ENCODE results near the gene GLP1R. TPM values are rescaled to one million over a fixed set of nuclear protein-coding genes. Genes with fewer than 3 reads are reported as not detected.

The GLP1R gene
- total RNA-seq, 1 experiment from 2014 or later, result not detected

GRCh38 chr6:39009476-39009875 lies 39.1 kb upstream of the GLP1R start:
- Histone ChIP-seq H3K9me3 (ENCODE audit: control insufficient read depth in 1 of 2, insufficient read depth in 1 of 2, low read depth in 1 of 2, low read length in 2 of 2) (no peaks in the 10 kb centered on the region), H3K27me3 (ENCODE audit: insufficient read depth, low read length) (peaks cover 78% of the 10 kb centered on the region)
- CTCF ChIA-PET, result no interaction called here

DNA sequence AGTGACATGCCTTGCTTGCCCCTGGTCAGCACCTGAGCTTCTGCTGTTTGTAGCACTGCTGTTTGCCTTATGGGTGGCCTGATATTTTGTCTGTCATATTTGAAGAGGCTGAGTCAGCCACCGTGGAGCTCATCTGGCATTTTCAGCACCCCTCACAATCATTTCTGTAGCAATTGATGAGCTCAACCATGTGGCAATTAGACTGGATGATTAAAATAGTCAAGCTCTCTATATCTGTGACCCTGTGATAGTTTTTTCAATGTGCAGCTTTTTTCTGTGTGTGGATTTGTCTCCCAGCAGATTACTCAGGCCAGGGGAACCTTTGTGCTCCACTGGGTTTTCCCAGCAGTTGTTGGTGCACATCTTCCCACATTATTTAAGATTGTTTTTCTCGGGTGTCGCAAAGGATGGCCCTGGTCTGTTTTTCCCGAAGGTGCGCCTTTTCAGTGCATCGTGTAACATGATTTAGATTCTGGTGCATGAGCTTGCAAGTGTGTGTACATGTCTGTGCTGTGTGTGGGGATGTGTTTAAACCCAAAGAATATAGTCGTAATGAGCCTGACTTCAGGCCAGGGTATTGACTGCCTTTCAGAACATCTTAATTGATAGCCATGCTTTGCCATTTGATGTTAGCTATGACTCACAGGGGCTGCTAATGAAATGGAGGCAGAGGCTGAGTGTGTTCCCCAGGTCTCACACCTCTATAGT lies 31.6 kb upstream of the GLP1R start:
- DNase-seq (ENCODE audit: low read depth, low spot score) (no peak), ATAC-seq (no peak)
- no peak overlapping the region for H3K27ac ChIP-seq (ENCODE audit: low read depth, low read length)
- no peak overlapping the region for H2AFZ ChIP-seq (ENCODE audit: low read depth, low read length, poor library complexity, severe bottlenecking)
- BruUV-seq (replicated peaks), result no TSS peak
- intact Hi-C loops (cut with micrococcal nuclease), result no loop called here
- no peaks in the 10 kb centered on the region for H3K9me3 ChIP-seq (ENCODE audit: control insufficient read depth in 1 of 2, insufficient read depth in 1 of 2, low read depth in 1 of 2, low read length in 2 of 2)
- ChIA-PET CTCF (no interaction called here), RAD21 (ENCODE audit: low non-redundant PET in 1 of 2, low total read pairs in 2 of 2, uncharacterized antibody in 2 of 2, unreplicated experiment in 2 of 2) (no interaction called here), POLR2A (no interaction called here)
- H4K20me1 ChIP-seq (ENCODE audit: insufficient read depth), result no peaks in the 10 kb centered on the region
- no peak overlapping the region for H3K9ac ChIP-seq (ENCODE audit: low read length)
- no peaks in the 10 kb centered on the region for H3K79me2 ChIP-seq (ENCODE audit: insufficient read depth, low read length)
- no peaks in the 10 kb centered on the region for H3K36me3 ChIP-seq (ENCODE audit: control insufficient read depth in 1 of 2, insufficient read depth in 2 of 2, low read length in 2 of 2)
- H3K4me2 ChIP-seq (ENCODE audit: low read length), result no peak overlapping the region
- no peak overlapping the region for H3K4me3 ChIP-seq (replicated peaks in 1 of 2; ENCODE audit: low read depth in 1 of 2, low read length in 2 of 2)
- no peaks in the 10 kb centered on the region for H3K4me1 ChIP-seq (ENCODE audit: control insufficient read depth in 1 of 2, insufficient read depth in 2 of 2, low read length in 2 of 2)
- no peaks in the 10 kb centered on the region for H3K9me2 ChIP-seq (ENCODE audit: insufficient read depth)
- peaks cover 51% of the 10 kb centered on the region for H3K27me3 ChIP-seq (ENCODE audit: insufficient read depth, low read length)
- no peak for TF ChIP-seq ATF3 (IDR thresholded peaks at IDR 0.05)
- TF ChIP-seq POLR2AphosphoS5 (IDR thresholded peaks at IDR 0.05; ENCODE audit: low read depth, low read length), result no peak
- no peak for TF ChIP-seq ZFX (IDR thresholded peaks at IDR 0.05)
- TF ChIP-seq SP1 (IDR thresholded peaks at IDR 0.05; ENCODE audit: low read depth), result no peak
- TF ChIP-seq ZNF274 (IDR thresholded peaks at IDR 0.05; ENCODE audit: low read depth, low read length), result no peak
- no peak for TF ChIP-seq TCF7L2 (IDR thresholded peaks at IDR 0.05; ENCODE audit: borderline replicate concordance, extremely low read depth, insufficient read depth, insufficient read length)
- TF ChIP-seq RAD21 (IDR thresholded peaks at IDR 0.05; ENCODE audit: low read depth), result no peak
- no peak for TF ChIP-seq ZBTB33 (IDR thresholded peaks at IDR 0.05; ENCODE audit: extremely low read depth, insufficient replicate concordance, low read length)
- TF ChIP-seq YY1 (IDR thresholded peaks at IDR 0.05; ENCODE audit: extremely low read depth, insufficient replicate concordance, low read depth, low read length), result no peak
- TF ChIP-seq MAX (IDR thresholded peaks at IDR 0.05), result no peak
- TF ChIP-seq CEBPB (IDR thresholded peaks at IDR 0.05; ENCODE audit: low read depth), result no peak

More at GRCh38 chr6:39009476-39009875, 39.1 kb upstream of the GLP1R start:
- RAD21 ChIA-PET (ENCODE audit: low non-redundant PET in 1 of 2, low total read pairs in 2 of 2, uncharacterized antibody in 2 of 2, unreplicated experiment in 2 of 2), result no interaction called here
- H3K4me3 ChIP-seq (replicated peaks in 1 of 2; ENCODE audit: low read depth in 1 of 2, low read length in 2 of 2), result no peak overlapping the region
- H2AFZ ChIP-seq (ENCODE audit: low read depth, low read length, poor library complexity, severe bottlenecking), result no peak overlapping the region
- no peaks in the 10 kb centered on the region for H3K36me3 ChIP-seq (ENCODE audit: control insufficient read depth in 1 of 2, insufficient read depth in 2 of 2, low read length in 2 of 2)
- no peaks in the 10 kb centered on the region for H3K79me2 ChIP-seq (ENCODE audit: insufficient read depth, low read length)
- no peak for TF ChIP-seq EZH2phosphoT487 (IDR thresholded peaks at IDR 0.05; ENCODE audit: borderline replicate concordance)
- no peak for TF ChIP-seq ZFX (IDR thresholded peaks at IDR 0.05)
- no peak for TF ChIP-seq POLR2AphosphoS5 (IDR thresholded peaks at IDR 0.05; ENCODE audit: low read depth, low read length)
- no peak for TF ChIP-seq MAX (IDR thresholded peaks at IDR 0.05)
- TF ChIP-seq FOSL1 (IDR thresholded peaks at IDR 0.05; ENCODE audit: low read depth), result no peak
- no peak for TF ChIP-seq SIN3A (IDR thresholded peaks at IDR 0.05; ENCODE audit: low read depth)
- TF ChIP-seq CEBPB (IDR thresholded peaks at IDR 0.05; ENCODE audit: low read depth), result no peak
- intact Hi-C loops (cut with micrococcal nuclease), result loop anchor here (10.0 kb wide), 1 partner anchor 145 kb away; no protein-coding TSS in a partner anchor
- DNase-seq (ENCODE audit: low read depth, low spot score), result no peak
- H3K4me1 ChIP-seq (ENCODE audit: control insufficient read depth in 1 of 2, insufficient read depth in 2 of 2, low read length in 2 of 2), result no peaks in the 10 kb centered on the region
- H3K9me2 ChIP-seq (ENCODE audit: insufficient read depth), result no peaks in the 10 kb centered on the region
- no peak overlapping the region for H3K4me2 ChIP-seq (ENCODE audit: low read length)
- ATAC-seq, result no peak
- POLR2A ChIA-PET, result no interaction called here
- no peaks in the 10 kb centered on the region for H4K20me1 ChIP-seq (ENCODE audit: insufficient read depth)
- BruUV-seq (replicated peaks), result no TSS peak
- H3K27ac ChIP-seq (ENCODE audit: low read depth, low read length), result no peak overlapping the region
- H3K9ac ChIP-seq (ENCODE audit: low read length), result no peak overlapping the region
